Esophagus squamous epithelium (tissue), 5 donors: ENCODE results near the gene KRI1. TPM values are rescaled to one million over a fixed set of nuclear protein-coding genes. Genes with fewer than 3 reads are reported as not detected.

Experiments
- DNase-seq: peaks from one replicate; lab custom pipeline; 2025; lab: John Stamatoyannopoulos, UW
- H3K27ac ChIP-seq, 4 donors: fragments of 200-600 bp; sonication (generic); one replicate each; pipeline ENCODE4 v1.5.1; 2016 to 2019; ENCODE audit warnings: mild to moderate bottlenecking in 1 of 4
- H3K27me3 ChIP-seq, 4 donors: fragments of 200-600 bp; sonication (generic); 1 replicate in 3 of 4; 2 replicates in 1 of 4; pipeline versions ENCODE4 v1.5.1 to v1.6.0; 2017 to 2021; ENCODE audit warnings: antibody characterized with exemption in 1 of 4
- H3K36me3 ChIP-seq, 3 donors: fragments of 200-600 bp; sonication (generic); one replicate each; pipeline ENCODE4 v1.5.1; 2016 to 2019
- H3K4me1 ChIP-seq, 3 donors: fragments of 200-600 bp; sonication (generic); one replicate each; pipeline ENCODE4 v1.5.1; 2017 to 2019
- H3K4me3 ChIP-seq, 4 donors: fragments of 200-600 bp; sonication (generic); 1 replicate in 3 of 4; 2 replicates in 1 of 4; pipeline ENCODE4 v1.5.1; 2016 to 2019; ENCODE audit warnings: mild to moderate bottlenecking in 2 of 4, moderate library complexity in 1 of 4
- H3K9me3 ChIP-seq, 3 donors: fragments of 200-600 bp; sonication (generic); one replicate each; pipeline ENCODE4 v1.5.1; 2016 to 2019
- CTCF ChIP-seq, 6 experiments: fragments of 450-650 bp in 4 of 6; fragments of 200-600 bp in 2 of 6; sonication (generic) in 2 of 6; IDR thresholded peaks; one replicate each; pipeline ENCODE4 v1.5.1; 2016 to 2019; ENCODE audit warnings: antibody characterized with exemption in 6 of 6, mild to moderate bottlenecking in 4 of 6, moderate library complexity in 4 of 6
- POLR2A ChIP-seq, 4 donors: fragments of 450-650 bp; IDR thresholded peaks; one replicate each; pipeline ENCODE4 v1.6.1; 2017; ENCODE audit warnings: antibody characterized with exemption in 4 of 4, mild to moderate bottlenecking in 4 of 4, moderate library complexity in 3 of 4
- WGBS, 2 donors: methylation state at CpG; one replicate each; pipeline ENCODE4 v1.1.5; 2018; 5-methylcytosine and 5-hydroxymethylcytosine counted together
- intact Hi-C: fragments of 100-400 bp; cut with DNase I; formaldehyde crosslinking; loops from one replicate; pipeline ENCODE4 v1.15.0; 2022
- total RNA-seq, 4 donors: library from RNA; depleted of rRNA; stranded (reverse); fragments of >200 nt; gene quantifications; one replicate each; pipeline ENCODE4 v1.1.0, GENCODE V29; 2016
- donor health status: DM: yes; HTN: yes; CAD: no.

The KRI1 gene
- total RNA-seq, 4 donors from 2014 or later = 18.2 to 30.3 (median 23.9) TPM

GRCh38 chr19:10600149-10600548, 34.3 kb upstream of the KRI1 start:
- WGBS, 2 donors = 84 to 96% methylated on average over 5 of the region's 5 CpGs
- intact Hi-C loops = no loop called here

GRCh38 chr19:10593820-10594637, 28.2 kb upstream of the KRI1 start:
- intact Hi-C loops = no loop called here
- DNase-seq = no peak

More at GRCh38 chr19:10600149-10600548, 34.3 kb upstream of the KRI1 start:
- Histone ChIP-seq H3K36me3 (no peaks in the 10 kb centered on the region), H3K4me1 (peaks cover 13 to 53% (median 25%) of the 10 kb centered on the region in 3 donors), H3K27ac (no peak overlapping the region), H3K27me3 (peaks cover 0 to 4% (median 0%) of the 10 kb centered on the region in 4 donors), H3K4me3 (no peak overlapping the region), H3K9me3 (no peaks in the 10 kb centered on the region)
- no peak for TF ChIP-seq POLR2A (IDR thresholded peaks at IDR 0.05)
- TF ChIP-seq CTCF (IDR thresholded peaks at IDR 0.05) = no peak
- DNase-seq = no peak

GRCh38 chr19:10593148-10593547, 27.3 kb upstream of the KRI1 start:
- intact Hi-C loops = no loop called here
- 100% methylated on average over 2 of the region's 7 CpGs for WGBS, 2 donors
- H3K27ac ChIP-seq = peak overlapping the region in 1 of 4 donors; percentile 4

More at GRCh38 chr19:10593820-10594637, 28.2 kb upstream of the KRI1 start:
- Histone ChIP-seq H3K4me3 (no peak overlapping the region), H3K27ac (peak overlapping the region in 1 of 4 donors; percentile 4), H3K4me1 (peaks cover 0 to 37% (median 3%) of the 10 kb centered on the region in 3 donors), H3K9me3 (no peaks in the 10 kb centered on the region), H3K36me3 (no peaks in the 10 kb centered on the region), H3K27me3 (peaks cover 0 to 5% (median 0%) of the 10 kb centered on the region in 4 donors)
- 67 to 70% methylated on average over 8 of the region's 9 CpGs for WGBS, 2 donors
- TF ChIP-seq CTCF (IDR thresholded peaks at IDR 0.05) = no peak
- no peak for TF ChIP-seq POLR2A (IDR thresholded peaks at IDR 0.05)

GRCh38 chr19:10587839-10588150, 22.0 kb upstream of the KRI1 start:
- no peaks in the 10 kb centered on the region for H3K9me3 ChIP-seq
- peaks cover 0 to 12% (median 0%) of the 10 kb centered on the region in 3 donors for H3K36me3 ChIP-seq
- peaks cover 0 to 31% (median 0%) of the 10 kb centered on the region in 4 donors for H3K27me3 ChIP-seq
- no peak overlapping the region for H3K4me3 ChIP-seq
- DNase-seq = no peak
- intact Hi-C loops = no loop called here
- H3K27ac ChIP-seq = no peak overlapping the region
- 85 to 92% methylated on average over 2 of the region's 2 CpGs for WGBS, 2 donors
- H3K4me1 ChIP-seq = peaks cover 0 to 18% (median 0%) of the 10 kb centered on the region in 3 donors
- TF ChIP-seq POLR2A (IDR thresholded peaks at IDR 0.05) = no peak
- no peak for TF ChIP-seq CTCF (IDR thresholded peaks at IDR 0.05)

More at GRCh38 chr19:10593148-10593547, 27.3 kb upstream of the KRI1 start:
- Histone ChIP-seq H3K36me3 (no peaks in the 10 kb centered on the region), H3K4me3 (no peak overlapping the region), H3K9me3 (no peaks in the 10 kb centered on the region), H3K27me3 (peaks cover 0 to 14% (median 0%) of the 10 kb centered on the region in 4 donors), H3K4me1 (peaks cover 0 to 37% (median 3%) of the 10 kb centered on the region in 3 donors)
- TF ChIP-seq POLR2A (IDR thresholded peaks at IDR 0.05) (no peak), CTCF (IDR thresholded peaks at IDR 0.05) (no peak)
- DNase-seq = no peak
